RWPE2 (cell line): ENCODE results near the gene CRB3.

Experiments
- ATAC-seq: fragments of 200-7000 bp; cut with Tn5 transposase; 3 replicates; pipeline ENCODE4 v1.9.1; 2021; ENCODE audit warnings: low read depth
- DNase-seq: peaks from one replicate; pipeline ENCODE4 v3.0.0-alpha.2; 2020; ENCODE audit warnings: low spot score
- H3K27ac ChIP-seq: fragments of 450-650 bp; 2 replicates; pipeline ENCODE4 v1.5.1; 2017; ENCODE audit warnings: mild to moderate bottlenecking; ENCODE audit not compliant: poor library complexity, severe bottlenecking
- H3K27me3 ChIP-seq: fragments of 250-450 bp; sonication (Bioruptor Pico); 2 replicates; pipeline ENCODE4 v1.5.1; 2021; ENCODE audit warnings: mild to moderate bottlenecking, moderate library complexity; ENCODE audit not compliant: insufficient read depth, poor library complexity, severe bottlenecking
- H3K36me3 ChIP-seq: fragments of 250-450 bp; sonication (Bioruptor Pico); 2 replicates; pipeline ENCODE4 v1.5.1; 2020; ENCODE audit warnings: low read depth, mild to moderate bottlenecking, moderate library complexity
- H3K4me1 ChIP-seq: fragments of 250-450 bp; sonication (Bioruptor Pico); 2 replicates; pipeline ENCODE4 v1.5.1; 2021; ENCODE audit warnings: mild to moderate bottlenecking, moderate library complexity; ENCODE audit not compliant: insufficient read depth, poor library complexity, severe bottlenecking
- H3K4me3 ChIP-seq: fragments of 250-450 bp; sonication (Bioruptor Pico); 2 replicates; pipeline ENCODE4 v1.5.1; 2021; ENCODE audit warnings: mild to moderate bottlenecking, moderate library complexity; ENCODE audit not compliant: severe bottlenecking
- H3K9me3 ChIP-seq: fragments of 250-450 bp; sonication (Bioruptor Pico); 2 replicates; pipeline ENCODE4 v1.5.1; 2021; ENCODE audit warnings: mild to moderate bottlenecking, moderate library complexity; ENCODE audit not compliant: severe bottlenecking
- TF ChIP-seq, protein P1 (sequence below): fragments of 450-650 bp; IDR thresholded peaks from one replicate; pipeline ENCODE4 v1.5.1; 2017; ENCODE audit warnings: mild to moderate bottlenecking, moderate library complexity; ENCODE audit not compliant: poor library complexity, severe bottlenecking

The CRB3 gene

DNA sequence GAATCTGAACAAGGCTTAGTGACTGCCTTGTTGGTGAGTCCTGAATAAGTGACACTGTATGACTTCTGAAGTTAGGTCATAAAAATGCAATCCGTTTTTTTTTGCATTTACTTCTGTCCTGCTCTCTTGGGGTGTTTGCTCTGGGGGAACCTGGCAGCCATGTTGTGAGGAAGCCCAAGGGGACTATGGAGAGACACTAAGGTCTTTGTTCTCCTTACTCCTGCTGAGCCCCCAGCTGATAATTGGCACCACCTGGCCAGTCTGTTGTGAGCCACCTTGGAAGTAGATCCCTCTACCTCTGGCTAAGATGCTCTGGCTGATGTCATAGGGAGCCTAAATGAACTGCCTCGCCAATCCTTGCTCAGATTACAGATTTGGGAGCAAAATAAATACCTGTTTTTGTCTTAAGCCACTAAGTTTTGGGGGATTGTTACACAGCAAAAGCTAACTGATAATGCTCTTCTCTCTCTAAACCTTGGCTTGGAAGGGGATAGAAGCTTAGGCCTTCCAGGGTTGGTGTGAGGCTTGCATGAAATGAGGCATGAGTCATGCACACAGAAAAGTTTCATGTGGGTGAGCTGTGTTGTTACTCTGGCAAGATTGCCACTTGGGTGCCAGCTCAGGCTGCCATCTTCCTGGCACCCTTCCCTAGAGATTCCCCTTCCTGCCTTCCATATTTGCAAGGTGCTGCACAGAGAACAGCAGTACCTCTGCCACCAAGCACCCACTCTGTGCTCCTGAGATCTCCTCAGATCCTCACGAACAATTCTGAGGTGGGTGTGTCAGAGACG, 27.9 kb downstream of the CRB3 start:
- DNase-seq (no peak), ATAC-seq (no peak)
- no peaks in the 10 kb centered on the region for H3K9me3 ChIP-seq
- TF ChIP-seq, protein P1, sequence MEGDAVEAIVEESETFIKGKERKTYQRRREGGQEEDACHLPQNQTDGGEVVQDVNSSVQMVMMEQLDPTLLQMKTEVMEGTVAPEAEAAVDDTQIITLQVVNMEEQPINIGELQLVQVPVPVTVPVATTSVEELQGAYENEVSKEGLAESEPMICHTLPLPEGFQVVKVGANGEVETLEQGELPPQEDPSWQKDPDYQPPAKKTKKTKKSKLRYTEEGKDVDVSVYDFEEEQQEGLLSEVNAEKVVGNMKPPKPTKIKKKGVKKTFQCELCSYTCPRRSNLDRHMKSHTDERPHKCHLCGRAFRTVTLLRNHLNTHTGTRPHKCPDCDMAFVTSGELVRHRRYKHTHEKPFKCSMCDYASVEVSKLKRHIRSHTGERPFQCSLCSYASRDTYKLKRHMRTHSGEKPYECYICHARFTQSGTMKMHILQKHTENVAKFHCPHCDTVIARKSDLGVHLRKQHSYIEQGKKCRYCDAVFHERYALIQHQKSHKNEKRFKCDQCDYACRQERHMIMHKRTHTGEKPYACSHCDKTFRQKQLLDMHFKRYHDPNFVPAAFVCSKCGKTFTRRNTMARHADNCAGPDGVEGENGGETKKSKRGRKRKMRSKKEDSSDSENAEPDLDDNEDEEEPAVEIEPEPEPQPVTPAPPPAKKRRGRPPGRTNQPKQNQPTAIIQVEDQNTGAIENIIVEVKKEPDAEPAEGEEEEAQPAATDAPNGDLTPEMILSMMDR, result no peak
- H3K4me3 ChIP-seq, result no peak overlapping the region
- H3K4me1 ChIP-seq, result no peaks in the 10 kb centered on the region
- no peak overlapping the region for H3K27ac ChIP-seq
- H3K36me3 ChIP-seq, result no peaks in the 10 kb centered on the region
- H3K27me3 ChIP-seq, result no peaks in the 10 kb centered on the region

GRCh38 chr19:6494438-6495036, 30.5 kb downstream of the CRB3 start:
- ATAC-seq (no peak), DNase-seq (no peak)
- no peaks in the 10 kb centered on the region for H3K4me1 ChIP-seq
- H3K27ac ChIP-seq, result no peak overlapping the region
- no peaks in the 10 kb centered on the region for H3K36me3 ChIP-seq
- TF ChIP-seq, protein P1, result no peak
- H3K27me3 ChIP-seq, result no peaks in the 10 kb centered on the region
- H3K4me3 ChIP-seq, result no peak overlapping the region
- no peaks in the 10 kb centered on the region for H3K9me3 ChIP-seq

DNA sequence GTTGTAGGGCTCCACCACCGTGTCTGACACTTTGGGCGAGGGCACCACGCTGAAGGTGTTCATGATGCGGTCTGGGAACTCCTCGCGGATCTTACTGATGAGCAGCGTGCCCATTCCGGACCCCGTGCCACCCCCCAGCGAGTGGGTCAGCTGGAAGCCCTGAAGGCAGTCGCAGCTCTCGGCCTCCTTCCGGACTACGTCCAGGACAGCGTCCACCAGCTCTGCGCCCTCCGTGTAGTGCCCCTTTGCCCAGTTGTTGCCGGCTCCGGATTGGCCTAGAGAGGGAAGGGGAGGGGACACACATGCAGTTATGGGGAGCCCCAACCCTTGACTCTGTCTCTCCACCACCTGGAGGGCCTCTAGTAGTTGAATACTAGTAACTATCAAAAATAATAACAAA, 31.9 kb downstream of the CRB3 start:
- TF ChIP-seq, protein P1, result no peak
- ATAC-seq (no peak), DNase-seq (no peak)
- Histone ChIP-seq H3K4me3 (no peak overlapping the region), H3K36me3 (no peaks in the 10 kb centered on the region), H3K9me3 (no peaks in the 10 kb centered on the region), H3K4me1 (no peaks in the 10 kb centered on the region), H3K27ac (no peak overlapping the region), H3K27me3 (peaks cover 2% of the 10 kb centered on the region)

- TF ChIP-seq, protein P1, result no peak
- ATAC-seq, result no peak
These were observed 34.4 kb downstream of the CRB3 start for GRCh38 chr19:6498294-6499036.

More at GRCh38 chr19:6498294-6499036, 34.4 kb downstream of the CRB3 start:
- Histone ChIP-seq H3K27me3 (peaks cover 18% of the 10 kb centered on the region), H3K4me1 (no peaks in the 10 kb centered on the region), H3K27ac (no peak overlapping the region), H3K4me3 (no peak overlapping the region), H3K36me3 (no peaks in the 10 kb centered on the region), H3K9me3 (no peaks in the 10 kb centered on the region)
- no peak for DNase-seq
